ENCODE results near the gene CCNI2. TPM values are rescaled to one million over a fixed set of nuclear protein-coding genes. Genes with fewer than 3 reads are reported as not detected.

Gene CCNI2
- total RNA-seq, 4 donors from 2014 or later: 0.34 to 0.81 (median 0.67) TPM; not detected in 1

DNA sequence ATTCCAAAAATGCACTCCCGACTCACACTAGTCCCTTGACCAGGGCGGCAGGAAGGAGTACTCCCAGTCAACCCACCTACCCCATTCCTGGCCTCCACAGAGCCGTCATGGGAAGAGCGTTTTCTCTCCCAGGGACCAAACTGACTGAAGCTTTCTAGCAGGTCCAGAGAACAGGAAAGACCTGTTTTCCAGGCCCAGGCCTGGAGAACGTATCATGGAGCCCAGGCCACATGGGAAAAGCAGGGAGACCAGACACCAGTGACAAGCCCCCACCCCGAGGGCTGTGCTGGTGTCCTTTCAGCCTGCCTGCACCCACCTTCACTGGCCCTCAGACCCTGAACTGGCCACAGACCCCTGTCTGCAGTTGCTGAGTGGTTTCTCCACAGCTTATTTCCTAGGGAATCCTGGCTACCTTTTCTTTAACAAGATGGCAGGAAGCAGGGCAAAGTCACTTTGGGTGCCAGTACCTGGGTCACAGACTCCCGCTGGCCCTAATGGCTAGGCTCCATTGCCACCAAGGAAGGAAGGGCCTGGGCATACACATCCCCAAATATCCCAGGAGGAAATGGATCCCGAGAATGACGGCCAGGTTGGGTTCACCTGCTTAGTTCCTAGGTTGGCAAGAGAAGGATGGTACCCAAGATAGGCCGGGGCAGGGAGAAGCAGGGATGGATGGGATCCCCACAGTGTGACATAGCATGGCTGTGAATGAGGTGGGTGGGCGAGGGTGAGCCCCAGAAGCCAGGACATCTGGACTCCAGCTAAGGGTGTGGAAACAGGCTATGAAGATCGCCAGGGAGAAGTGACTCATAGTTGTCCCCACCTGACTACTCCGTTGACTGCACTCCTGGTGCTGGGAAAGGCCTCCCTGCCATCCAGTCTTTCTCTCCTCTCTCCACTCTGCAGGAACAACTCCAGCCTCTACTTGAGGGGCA, 12.2 kb downstream of the CCNI2 start:
- Histone ChIP-seq H3K4me1 (no peaks in the 10 kb centered on the region), H3K9me3 (no peaks in the 10 kb centered on the region), H3K4me3 (replicated peaks in 1 of 3) (no peak overlapping the region), H3K27me3 (no peaks in the 10 kb centered on the region), H3K27ac (no peak overlapping the region), H3K36me3 (peaks cover 52 to 55% of the 10 kb centered on the region in 2 donors)
- WGBS, 2 donors: 87 to 93% methylated on average over 12 to 13 of the region's 13 CpGs
- TF ChIP-seq POLR2A (IDR thresholded peaks at IDR 0.05): no peak
- TF ChIP-seq, protein P1, sequence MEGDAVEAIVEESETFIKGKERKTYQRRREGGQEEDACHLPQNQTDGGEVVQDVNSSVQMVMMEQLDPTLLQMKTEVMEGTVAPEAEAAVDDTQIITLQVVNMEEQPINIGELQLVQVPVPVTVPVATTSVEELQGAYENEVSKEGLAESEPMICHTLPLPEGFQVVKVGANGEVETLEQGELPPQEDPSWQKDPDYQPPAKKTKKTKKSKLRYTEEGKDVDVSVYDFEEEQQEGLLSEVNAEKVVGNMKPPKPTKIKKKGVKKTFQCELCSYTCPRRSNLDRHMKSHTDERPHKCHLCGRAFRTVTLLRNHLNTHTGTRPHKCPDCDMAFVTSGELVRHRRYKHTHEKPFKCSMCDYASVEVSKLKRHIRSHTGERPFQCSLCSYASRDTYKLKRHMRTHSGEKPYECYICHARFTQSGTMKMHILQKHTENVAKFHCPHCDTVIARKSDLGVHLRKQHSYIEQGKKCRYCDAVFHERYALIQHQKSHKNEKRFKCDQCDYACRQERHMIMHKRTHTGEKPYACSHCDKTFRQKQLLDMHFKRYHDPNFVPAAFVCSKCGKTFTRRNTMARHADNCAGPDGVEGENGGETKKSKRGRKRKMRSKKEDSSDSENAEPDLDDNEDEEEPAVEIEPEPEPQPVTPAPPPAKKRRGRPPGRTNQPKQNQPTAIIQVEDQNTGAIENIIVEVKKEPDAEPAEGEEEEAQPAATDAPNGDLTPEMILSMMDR (IDR thresholded peaks at IDR 0.05): no peak
- no peak for DNase-seq
- intact Hi-C loops (cut with DNase I): no loop called here

GRCh38 chr5:132760049-132760420, 12.8 kb downstream of the CCNI2 start:
- no peak for TF ChIP-seq POLR2A (IDR thresholded peaks at IDR 0.05)
- TF ChIP-seq, protein P1 (IDR thresholded peaks at IDR 0.05): no peak
- H3K4me3 ChIP-seq (replicated peaks in 1 of 3): no peak overlapping the region
- H3K9me3 ChIP-seq: no peaks in the 10 kb centered on the region
- intact Hi-C loops (cut with DNase I): no loop called here
- no peak overlapping the region for H3K27ac ChIP-seq
- H3K36me3 ChIP-seq: peaks cover 58 to 61% of the 10 kb centered on the region in 2 donors
- H3K27me3 ChIP-seq: no peaks in the 10 kb centered on the region
- no peak for DNase-seq
- no peaks in the 10 kb centered on the region for H3K4me1 ChIP-seq
- WGBS, 2 donors: 93 to 98% methylated on average over 9 to 12 of the region's 12 CpGs

GRCh38 chr5:132760601-132761317, 13.5 kb downstream of the CCNI2 start:
- Histone ChIP-seq H3K36me3 (peaks cover 60 to 65% of the 10 kb centered on the region in 2 donors), H3K9me3 (no peaks in the 10 kb centered on the region), H3K4me1 (no peaks in the 10 kb centered on the region), H3K27me3 (no peaks in the 10 kb centered on the region), H3K4me3 (replicated peaks in 1 of 3) (no peak overlapping the region), H3K27ac (no peak overlapping the region)
- intact Hi-C loops (cut with DNase I): no loop called here
- 95 to 97% methylated on average over 21 of the region's 21 CpGs for WGBS, 2 donors
- TF ChIP-seq, protein P1 (IDR thresholded peaks at IDR 0.05): no peak
- TF ChIP-seq POLR2A (IDR thresholded peaks at IDR 0.05): no peak
- no peak for DNase-seq

DNA sequence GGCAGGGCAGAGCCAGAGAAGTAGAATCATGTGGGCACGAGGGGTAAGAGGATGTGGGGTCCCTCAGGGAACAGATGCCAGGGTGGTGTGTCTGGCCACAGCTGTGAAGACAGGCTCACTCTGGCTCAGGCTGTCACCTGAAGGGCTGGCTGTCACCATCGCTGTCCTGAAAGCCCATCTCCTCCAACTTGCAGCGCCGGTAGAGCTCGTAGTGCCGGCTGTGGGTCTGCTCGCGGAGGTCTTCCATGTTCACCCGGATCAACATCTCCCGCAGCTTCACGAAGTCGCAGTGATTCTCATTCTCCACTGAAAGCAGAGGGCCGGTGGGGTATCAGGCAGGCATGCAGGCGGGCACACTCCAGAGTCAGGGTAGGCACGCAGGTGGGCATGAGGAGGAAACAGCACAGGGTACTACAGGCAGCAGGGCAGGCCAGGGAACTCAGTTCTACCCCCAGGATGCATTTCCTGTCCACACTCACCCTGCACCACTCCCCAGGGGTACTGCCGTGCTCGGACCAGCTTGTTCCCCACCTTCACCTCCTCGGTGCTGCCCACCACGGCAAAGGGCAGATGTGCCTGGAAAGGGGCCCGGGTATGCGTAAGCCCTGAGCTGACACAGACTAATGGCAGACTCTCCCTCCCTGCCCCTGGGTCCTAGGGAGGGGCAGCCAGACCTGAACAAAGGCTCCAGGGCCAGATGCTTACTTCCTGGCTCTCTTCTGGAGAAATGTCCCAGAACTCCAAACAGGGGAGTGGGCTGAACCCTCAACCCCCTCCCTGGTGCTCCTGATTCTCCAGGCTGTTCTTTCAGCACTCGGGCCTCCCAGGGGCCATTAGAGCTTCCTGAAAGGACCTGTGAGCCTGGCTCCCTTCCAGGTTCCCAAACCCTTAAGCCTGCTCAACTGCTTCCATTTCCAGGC, 14.4 kb downstream of the CCNI2 start:
- peaks cover under 1 to 3% of the 10 kb centered on the region in 2 donors for H3K4me1 ChIP-seq
- no peak overlapping the region for H3K4me3 ChIP-seq (replicated peaks in 1 of 3)
- peaks cover 60 to 65% of the 10 kb centered on the region in 2 donors for H3K36me3 ChIP-seq
- H3K27me3 ChIP-seq: no peaks in the 10 kb centered on the region
- intact Hi-C loops (cut with DNase I): no loop called here
- DNase-seq: no peak
- 92 to 93% methylated on average over 20 to 22 of the region's 22 CpGs for WGBS, 2 donors
- H3K27ac ChIP-seq: no peak overlapping the region
- no peak for TF ChIP-seq POLR2A (IDR thresholded peaks at IDR 0.05)
- TF ChIP-seq, protein P1 (IDR thresholded peaks at IDR 0.05): no peak
- H3K9me3 ChIP-seq: no peaks in the 10 kb centered on the region
